ENCODE measurements around the gene SUN1.
A peak's percentile ranks its signal among the peaks of the same experiment; 100 is the strongest.
"Not testable (repeated sequence)": the region's sequence is repeated elsewhere in the genome, so short reads cannot be mapped to it uniquely, and the experiment has no call there.

Gene SUN1

GRCh38 chr7:835021-835420, 2.7 kb downstream of the SUN1 start:
- DNase-seq, result no peak

- DNase-seq, result no peak
These were observed 3.5 kb downstream of the SUN1 start for GRCh38 chr7:835485-836401.

GRCh38 chr7:836429-836828, 4.2 kb downstream of the SUN1 start:
- peak in 1 of 3 experiments; percentile 11 for DNase-seq

GRCh38 chr7:837001-837400, 4.7 kb downstream of the SUN1 start:
- no peak for DNase-seq

GRCh38 chr7:840001-840600, 7.8 kb downstream of the SUN1 start:
- DNase-seq, result no peak

GRCh38 chr7:841943-842342, 9.7 kb downstream of the SUN1 start:
- DNase-seq, result no peak

GRCh38 chr7:842431-843031, 10.3 kb downstream of the SUN1 start:
- peak in 2 of 3 experiments; percentile 20 to 72 for DNase-seq

GRCh38 chr7:843230-843629, 11.0 kb downstream of the SUN1 start:
- no peak for DNase-seq

GRCh38 chr7:844043-844442, 11.8 kb downstream of the SUN1 start:
- no peak for DNase-seq

- DNase-seq, result no peak
These were observed 12.2 kb downstream of the SUN1 start for GRCh38 chr7:844514-844913.

- no peak for DNase-seq
These were observed 12.8 kb downstream of the SUN1 start for GRCh38 chr7:845091-845490.

- no peak for DNase-seq
These were observed 13.5 kb downstream of the SUN1 start for GRCh38 chr7:845731-846130.

- DNase-seq, result not testable (repeated sequence)
These were observed 14.8 kb downstream of the SUN1 start for GRCh38 chr7:846958-847650.

GRCh38 chr7:847728-848127, 15.5 kb downstream of the SUN1 start:
- not testable (repeated sequence) for DNase-seq

- no peak for DNase-seq
These were observed 16.9 kb downstream of the SUN1 start for GRCh38 chr7:849145-849544.

GRCh38 chr7:849781-850180, 17.5 kb downstream of the SUN1 start:
- DNase-seq, result no peak

GRCh38 chr7:851204-851603, 18.9 kb downstream of the SUN1 start:
- DNase-seq, result no peak

GRCh38 chr7:853366-854117, 21.3 kb downstream of the SUN1 start:
- no peak for DNase-seq

GRCh38 chr7:854118-854775, 22.0 kb downstream of the SUN1 start:
- no peak for DNase-seq

GRCh38 chr7:855686-856369, 23.6 kb downstream of the SUN1 start:
- no peak for DNase-seq

GRCh38 chr7:856444-857095, 24.3 kb downstream of the SUN1 start:
- no peak for DNase-seq

All from NCI-H1417 (cell line).